Stimulated activated CD4-positive, alpha-beta T cell treated with anti-CD3 and anti-CD28 coated beads, Interleukin-1b, Interleukin-23, amount 100 ng/mL, for 48 hours (primary cell): ENCODE results near the gene TBL1X.
"Not testable (repeated sequence)": the region's sequence is repeated elsewhere in the genome, so short reads cannot be mapped to it uniquely, and the experiment has no call there.

ENCODE experiments used
- DNase-seq: peaks from one replicate; pipeline ENCODE4 v3.0.0-alpha.2; 2020

The TBL1X gene

GRCh38 chrX:9461087-9461486 is 3.8 kb upstream of the TBL1X start:
- DNase-seq: no peak

DNA sequence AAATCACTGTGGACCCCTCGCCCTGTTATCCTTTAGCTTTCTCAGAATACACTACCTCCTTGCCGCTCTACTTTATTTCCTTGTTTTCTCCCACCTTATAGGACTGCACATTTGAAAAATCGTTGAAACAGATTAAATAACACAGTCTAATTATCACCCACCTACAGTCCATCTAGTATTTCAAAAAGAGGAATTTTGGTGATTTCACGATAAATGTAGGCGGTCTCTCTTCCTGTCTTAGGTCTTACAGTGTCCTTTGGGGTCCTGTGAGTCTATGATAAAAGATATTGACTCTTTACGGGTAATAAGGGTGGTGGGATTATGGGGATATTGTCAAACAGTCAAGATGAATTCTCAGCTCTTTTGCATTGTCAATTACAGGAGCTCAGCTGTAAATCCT is 2.4 kb upstream of the TBL1X start:
- DNase-seq: no peak

DNA sequence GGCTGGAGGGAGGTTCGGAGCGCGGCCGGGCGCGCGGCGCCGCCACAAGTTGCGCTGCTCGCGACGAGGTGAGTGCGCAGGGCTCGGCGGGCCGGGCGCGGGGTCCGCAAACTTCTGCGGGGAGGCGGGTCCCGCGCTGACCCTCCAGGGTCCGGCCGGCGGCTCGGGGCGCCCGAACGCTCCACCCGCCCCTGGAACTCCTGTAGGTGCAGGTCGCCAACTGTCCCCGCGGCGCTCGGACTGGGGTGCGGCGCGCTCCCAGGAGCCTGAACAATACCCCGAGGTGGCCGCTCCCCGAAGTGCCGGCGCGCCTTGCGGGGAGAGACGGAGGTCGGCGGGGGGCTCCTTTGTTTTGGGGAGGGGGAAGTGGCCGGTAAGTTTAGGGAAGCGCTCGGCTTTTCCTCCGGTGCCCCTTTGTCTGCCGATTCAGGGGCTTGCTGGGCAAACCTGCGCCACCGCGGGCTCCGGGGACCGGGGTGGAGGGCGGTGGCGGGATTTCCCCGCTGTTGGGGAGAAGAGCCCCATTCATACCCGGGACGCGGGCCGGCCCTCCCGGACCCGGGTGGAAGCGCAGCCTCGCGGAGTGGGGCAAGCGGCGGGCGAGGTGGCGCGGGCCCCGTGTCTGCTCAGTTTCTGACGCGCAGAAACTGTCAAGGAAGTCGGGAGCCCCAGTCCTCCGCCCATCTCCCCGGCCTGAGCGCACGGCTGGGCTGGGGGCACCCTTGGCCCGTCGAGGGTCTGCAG is 694 bp downstream of the TBL1X start:
- peak; percentile 10 for DNase-seq

DNA sequence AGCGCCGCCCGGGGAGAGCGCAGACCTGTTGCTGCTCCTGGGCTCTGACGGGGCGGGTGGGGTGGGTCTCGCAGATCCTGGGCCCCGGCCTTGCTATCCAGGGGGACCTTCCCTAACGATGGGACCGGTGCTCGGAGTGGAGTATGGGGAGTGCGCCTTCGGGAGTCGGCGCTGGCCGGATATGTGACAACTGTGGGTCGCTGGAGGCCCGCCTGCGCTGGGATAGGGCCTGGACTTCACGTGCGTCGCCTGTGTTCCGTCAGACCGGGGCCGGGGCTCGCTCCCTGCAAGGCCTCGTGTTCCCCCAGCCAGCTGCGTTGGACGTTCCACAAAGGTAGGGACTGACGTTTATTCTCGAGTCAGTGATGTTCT is 1.3 kb downstream of the TBL1X start:
- peak; percentile 21 for DNase-seq

GRCh38 chrX:9466736-9467135 is 1.9 kb downstream of the TBL1X start:
- DNase-seq: no peak

GRCh38 chrX:9467146-9467545 is 2.3 kb downstream of the TBL1X start:
- no peak for DNase-seq

- no peak for DNase-seq
These were observed 2.9 kb downstream of the TBL1X start for GRCh38 chrX:9467751-9468150.

- no peak for DNase-seq
These were observed 6.7 kb downstream of the TBL1X start for GRCh38 chrX:9471571-9471985.

DNA sequence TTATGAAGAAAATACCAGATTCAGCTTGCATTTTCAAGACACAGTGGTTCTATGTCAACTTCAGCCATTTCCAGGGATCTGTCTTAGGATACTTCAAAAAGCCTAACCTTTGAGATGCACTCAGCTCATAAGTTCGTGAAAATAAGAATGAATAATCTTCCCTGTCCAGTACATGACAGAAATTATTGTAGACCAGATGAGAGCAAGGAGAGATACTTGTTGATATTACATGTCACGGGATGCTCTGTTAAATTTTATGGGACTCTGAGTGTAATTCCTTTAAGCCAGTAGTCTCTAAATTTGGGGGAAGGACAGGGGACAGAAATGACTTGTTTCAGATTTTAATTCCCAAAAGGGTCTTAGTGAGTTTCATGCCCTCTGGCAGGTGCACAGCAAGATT is 8.8 kb downstream of the TBL1X start:
- no peak for DNase-seq

DNA sequence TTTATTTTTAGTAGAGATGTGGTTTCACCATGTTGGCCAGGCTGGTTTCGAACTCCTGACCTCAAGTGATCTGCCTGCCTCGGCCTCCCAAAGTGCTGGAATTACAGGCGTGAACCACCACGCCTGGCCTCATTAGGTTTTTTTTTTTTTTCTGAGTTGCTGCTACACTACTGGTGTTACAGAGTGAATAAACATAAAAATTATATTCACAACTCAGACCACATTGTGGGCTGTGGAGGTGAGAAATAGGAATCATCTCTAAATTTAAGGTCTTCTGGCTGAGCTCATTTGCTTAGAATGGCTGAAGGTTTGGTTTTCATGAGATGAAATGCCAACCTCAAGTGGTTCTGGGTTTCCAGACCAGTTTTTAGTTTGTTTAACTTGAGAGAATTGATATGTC is 10.6 kb downstream of the TBL1X start:
- DNase-seq: not testable (repeated sequence)

GRCh38 chrX:9475984-9476383 is 11.1 kb downstream of the TBL1X start:
- no peak for DNase-seq

GRCh38 chrX:9476810-9477575 is 12.1 kb downstream of the TBL1X start:
- DNase-seq: no peak

DNA sequence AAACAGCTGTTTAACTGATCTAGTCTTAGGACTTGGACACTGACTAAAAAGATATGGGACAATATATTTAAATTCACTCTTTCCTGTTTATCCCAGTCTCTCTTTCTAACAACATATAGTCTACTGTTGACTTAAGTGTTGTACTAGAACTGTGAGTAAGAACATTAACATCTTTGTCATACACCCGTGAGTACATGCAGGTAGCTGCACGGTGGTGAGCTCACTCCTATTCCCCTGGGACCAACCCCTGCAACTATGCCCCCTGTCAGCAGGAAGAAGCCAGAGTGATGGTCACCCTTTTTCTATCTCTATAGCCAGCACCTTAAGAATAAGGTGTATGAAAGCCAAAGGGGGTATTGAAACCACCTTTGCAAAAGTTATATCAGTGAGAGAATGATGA is 17.6 kb downstream of the TBL1X start:
- DNase-seq: no peak

- no peak for DNase-seq
These were observed 18.0 kb downstream of the TBL1X start for GRCh38 chrX:9482837-9483236.

DNA sequence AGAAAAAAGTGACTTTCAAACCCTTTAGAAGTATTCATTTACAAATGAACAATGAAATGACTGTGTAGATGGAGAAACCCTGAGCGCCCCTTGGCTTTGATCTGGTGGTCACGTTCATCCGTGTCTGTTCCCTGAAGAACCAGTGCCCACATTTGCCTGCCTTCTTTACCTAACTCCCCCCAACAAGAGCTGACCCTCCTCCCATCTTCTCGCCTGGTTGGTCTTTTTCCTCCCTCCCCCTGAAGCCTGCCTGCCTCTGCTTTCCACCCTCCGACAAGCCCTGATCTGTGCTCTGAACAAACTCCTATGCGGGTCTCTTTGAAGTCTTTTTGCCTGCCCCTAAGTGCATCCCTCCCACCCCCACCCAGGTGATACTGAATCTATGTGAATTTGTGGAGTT is 18.5 kb downstream of the TBL1X start:
- no peak for DNase-seq

GRCh38 chrX:9486786-9487387 is 22.0 kb downstream of the TBL1X start:
- no peak for DNase-seq

GRCh38 chrX:9488586-9488985 is 23.7 kb downstream of the TBL1X start:
- no peak for DNase-seq

DNA sequence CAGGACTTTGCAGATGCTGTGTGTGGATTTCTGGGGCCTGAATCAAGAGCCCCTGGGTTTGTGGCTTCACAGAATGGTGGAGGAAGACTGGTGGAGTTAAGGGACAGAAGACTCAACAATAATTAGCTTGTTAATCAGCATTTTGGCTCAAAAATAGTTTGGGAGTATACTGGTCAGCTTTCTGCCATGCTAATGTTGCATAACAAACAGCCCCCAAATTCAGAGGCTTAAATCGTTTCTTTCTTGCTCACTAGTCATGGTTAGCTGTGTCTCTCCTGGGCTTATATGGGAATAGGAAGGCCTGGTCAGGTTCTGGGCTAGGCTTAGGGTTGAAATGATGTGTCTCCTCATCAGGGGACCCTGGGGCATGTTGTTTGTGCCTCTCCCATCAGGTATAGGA is 24.4 kb downstream of the TBL1X start:
- DNase-seq: no peak

- DNase-seq: no peak
These were observed 28.0 kb downstream of the TBL1X start for GRCh38 chrX:9492901-9493300.

- no peak for DNase-seq
These were observed 29.1 kb downstream of the TBL1X start for GRCh38 chrX:9493936-9494335.

- DNase-seq: no peak
These were observed 29.9 kb downstream of the TBL1X start for GRCh38 chrX:9494771-9495170.

DNA sequence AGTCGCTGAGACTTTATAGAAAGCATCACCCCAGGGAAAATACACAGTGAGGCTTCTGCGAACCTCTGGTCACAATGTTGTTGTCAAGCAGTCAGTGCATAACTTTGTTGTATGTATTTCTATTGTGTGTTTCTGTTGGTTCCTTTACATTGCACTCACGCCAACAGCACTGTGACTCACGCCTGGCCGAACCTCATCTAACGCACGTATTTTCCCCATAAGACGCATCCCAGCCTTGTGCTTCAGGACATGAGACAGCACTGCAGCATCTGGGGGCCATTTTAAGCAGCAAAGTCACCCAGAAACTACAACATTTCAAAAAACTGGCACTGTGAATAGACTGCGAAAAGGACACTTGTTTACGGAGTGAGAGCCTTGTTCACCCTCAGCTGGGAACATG is 30.6 kb downstream of the TBL1X start:
- no peak for DNase-seq

GRCh38 chrX:9498236-9498635 is 33.4 kb downstream of the TBL1X start:
- DNase-seq: no peak

DNA sequence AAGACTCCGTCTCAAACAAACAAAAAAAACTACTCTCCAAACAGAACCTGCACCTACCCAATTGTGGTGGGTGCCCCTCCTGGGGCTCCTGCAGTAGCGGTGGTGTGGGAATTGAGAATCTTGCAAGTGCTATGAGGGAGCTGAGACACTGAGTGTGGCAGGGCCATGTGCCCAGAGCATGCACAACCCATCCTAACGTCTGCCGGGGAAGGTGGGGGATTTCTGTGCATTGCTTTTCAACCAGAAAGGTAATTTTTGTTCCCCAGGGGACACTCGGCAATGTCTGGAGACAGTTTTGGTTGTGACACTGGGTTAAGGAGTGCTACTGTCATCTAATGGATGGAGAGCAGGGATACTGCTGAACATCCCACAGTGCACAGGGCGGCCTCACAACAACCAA is 35.7 kb downstream of the TBL1X start:
- no peak for DNase-seq
